HG02623 (cell line): ENCODE data around the gene RBM5.

ENCODE experiments used
- ATAC-seq: cut with Tn5 transposase; IDR thresholded peaks from one replicate; pipeline ENCODE4 v1.9.1; 2021; ENCODE audit warnings: moderate library complexity; ENCODE audit not compliant: unreplicated experiment

RBM5 gene

DNA sequence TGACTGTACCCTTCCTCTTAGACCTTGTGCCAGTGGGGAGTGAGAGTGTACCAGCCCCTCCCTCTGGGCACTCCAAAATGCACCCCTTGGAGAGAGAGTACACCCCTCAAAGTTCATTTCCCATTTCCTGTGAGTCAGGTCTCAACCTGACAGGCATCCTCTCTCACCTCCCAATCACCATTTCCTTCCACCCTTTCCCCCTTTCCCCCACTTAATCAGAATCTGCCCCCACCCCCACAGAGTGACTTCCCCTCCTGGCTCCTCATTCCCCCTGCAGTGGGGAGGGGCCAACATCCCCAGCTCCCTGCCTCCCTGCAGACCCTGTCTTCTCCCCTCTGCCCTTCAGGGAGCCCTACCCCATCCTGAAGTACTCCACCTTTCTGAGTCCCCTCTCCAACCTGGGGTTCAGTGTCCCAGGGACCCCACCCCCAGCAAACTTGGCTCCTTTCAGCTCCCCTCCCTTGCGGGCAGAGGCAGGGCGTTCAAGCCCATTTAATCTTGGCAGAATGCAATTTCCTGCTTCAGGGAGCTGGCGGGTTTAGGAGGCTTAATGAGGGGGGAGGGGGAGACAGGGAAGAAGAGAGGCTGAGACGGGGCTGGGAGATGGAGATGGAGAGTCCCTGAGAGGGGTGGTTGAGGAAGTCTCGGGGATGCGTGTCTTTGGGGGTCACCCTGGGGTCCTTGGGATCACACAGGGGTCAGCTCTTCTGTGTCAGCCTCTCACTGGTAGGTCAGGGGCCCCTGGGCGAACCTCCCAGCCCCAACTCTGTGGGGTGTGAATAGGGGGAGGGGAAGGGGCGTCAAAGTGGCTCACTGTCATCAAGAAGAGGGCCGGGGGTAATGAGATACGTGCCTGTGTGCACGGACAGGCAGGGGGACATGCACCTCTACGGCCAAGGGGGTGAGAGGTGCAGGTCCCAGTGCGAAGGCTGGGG, 49.8 kb downstream of the RBM5 start:
- ATAC-seq, result no peak

DNA sequence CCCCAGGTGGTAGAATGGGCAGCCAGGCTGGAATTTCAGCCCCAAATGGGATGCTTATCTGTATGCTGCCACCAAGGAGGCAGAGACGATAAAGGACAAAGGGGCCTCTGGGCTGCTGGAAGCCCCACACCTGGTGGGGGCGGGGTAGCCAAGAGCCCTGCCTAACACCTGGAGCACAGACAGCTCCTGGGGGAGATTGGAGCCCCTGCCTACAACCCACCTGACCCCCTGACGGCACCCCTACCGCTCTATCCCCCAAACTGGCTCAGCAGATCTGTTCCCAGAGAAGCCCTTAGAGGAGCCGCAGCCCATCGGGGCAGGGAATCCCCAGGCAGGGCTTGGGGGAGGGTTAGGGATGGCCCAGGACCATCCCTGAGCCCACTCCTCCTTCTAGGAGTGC, 50.6 kb downstream of the RBM5 start:
- ATAC-seq, result no peak

DNA sequence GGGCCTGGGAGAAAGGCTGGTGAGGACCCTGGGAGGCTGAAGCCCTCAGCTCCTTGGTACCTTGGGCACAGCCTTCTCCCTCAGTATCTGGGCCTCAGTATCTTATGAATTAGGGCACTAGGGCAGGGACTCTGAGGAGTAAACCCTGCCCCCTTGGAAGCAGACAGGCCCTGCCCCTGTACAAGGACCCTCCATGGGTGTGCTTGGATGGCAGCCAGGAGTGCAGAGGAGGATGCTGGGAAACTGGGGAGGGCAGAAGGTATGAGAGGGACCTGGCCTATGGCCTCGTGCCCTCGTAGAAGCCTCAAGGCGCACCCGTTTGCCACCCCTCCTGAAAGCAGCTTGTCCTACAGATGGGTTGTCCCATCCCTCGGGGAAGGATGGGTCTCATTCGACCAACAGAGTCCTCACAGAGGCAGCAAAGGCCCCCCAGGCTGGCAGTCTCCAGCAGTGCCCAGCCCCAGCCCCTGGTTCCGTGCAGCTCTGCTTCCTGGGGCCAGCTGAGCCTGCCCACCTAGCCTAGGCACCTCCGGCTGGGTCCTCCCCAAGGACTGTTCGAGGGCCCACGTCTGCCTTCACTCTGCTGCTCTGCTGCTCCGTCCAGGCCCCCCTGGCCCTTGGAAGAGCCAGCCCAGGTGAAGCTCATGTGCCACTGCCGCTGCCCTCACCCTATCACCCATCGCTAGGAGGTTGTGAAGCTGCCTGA, 51.2 kb downstream of the RBM5 start:
- no peak for ATAC-seq

DNA sequence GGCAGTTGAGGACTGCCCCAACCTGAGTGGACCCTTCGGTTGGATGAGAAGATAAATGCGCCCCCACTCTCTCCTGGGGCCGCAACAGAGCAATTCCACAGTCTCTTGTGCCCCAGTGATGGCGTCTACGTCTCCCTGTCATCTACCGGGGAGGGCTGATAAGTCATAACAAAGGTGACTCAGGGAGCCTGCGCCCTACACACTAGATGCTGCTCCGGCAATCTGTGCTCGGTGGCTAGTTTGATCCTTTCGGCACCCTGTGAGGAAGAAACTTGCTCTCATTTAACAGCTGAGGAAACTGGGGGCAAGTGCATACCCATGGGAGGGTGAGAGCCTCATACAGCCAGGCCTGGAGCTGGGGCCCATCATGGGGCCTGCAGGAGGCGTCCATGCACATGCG, 52.3 kb downstream of the RBM5 start:
- no peak for ATAC-seq

DNA sequence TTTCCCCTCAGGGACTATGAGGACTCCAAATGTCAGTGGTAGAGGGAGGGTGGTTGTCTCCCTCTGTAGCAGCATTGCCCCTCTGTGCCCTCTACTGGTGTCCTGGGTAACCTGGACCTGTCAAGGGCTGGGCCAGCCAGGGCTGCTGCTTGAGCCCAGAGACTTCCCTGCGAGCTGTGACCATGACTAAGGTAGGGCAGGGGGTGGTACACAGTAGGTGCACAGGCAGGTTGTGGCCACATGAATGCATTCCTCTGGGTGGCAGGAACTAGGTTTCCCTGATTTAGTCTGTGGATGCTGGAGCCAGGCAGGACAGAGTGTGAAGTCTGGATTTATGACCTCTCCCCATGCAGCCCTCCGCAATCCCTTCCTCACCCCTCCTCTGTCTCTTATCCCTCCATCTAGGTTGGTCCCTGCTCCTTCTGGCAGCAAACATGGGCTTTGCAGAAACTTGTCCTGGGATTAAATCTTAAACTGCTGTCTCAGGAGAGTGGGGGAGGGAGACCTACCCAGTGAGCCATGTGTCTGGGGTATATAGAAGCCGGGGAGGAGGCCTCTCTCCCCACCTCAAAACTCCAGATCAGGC, 57.7 kb downstream of the RBM5 start:
- no peak for ATAC-seq

DNA sequence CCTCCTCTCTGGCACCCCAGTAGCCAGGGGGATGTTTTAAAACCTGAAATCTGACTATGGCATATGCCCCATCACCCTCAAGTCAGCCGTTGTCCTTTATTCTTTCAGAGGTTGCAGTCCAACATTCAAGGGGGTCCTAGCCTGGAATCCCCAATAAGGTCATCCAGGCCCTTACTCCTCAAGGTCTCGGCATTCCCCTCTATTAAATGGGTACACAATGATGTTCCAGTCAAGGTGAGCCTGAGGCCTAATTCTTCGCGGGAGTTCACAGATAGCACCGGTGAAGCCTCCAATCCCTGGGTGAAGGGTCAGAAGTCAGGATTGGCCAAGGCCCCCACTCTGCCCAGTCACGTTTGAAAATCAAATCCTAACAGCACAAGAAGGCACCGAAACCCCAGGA, 58.3 kb downstream of the RBM5 start:
- no peak for ATAC-seq

DNA sequence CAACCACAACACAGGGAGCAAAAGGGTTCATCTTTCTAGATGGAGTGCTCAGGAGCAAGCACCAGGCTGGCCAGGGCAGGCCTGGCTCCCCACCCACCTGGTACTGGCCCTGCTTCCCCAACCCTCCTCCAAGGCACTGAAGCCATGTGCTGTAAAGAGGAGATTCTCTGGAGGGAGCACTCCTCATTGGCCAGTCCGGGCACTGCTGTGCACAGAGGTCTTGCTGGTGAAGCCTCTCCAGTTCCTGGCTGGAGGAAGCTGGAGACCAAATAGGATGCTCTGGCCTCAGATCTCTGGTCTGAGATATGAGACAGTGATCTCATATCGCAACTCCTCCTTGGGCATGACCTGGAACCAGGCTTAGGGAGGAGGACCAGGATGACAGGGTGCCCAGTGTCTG, 58.7 kb downstream of the RBM5 start:
- ATAC-seq, result no peak

DNA sequence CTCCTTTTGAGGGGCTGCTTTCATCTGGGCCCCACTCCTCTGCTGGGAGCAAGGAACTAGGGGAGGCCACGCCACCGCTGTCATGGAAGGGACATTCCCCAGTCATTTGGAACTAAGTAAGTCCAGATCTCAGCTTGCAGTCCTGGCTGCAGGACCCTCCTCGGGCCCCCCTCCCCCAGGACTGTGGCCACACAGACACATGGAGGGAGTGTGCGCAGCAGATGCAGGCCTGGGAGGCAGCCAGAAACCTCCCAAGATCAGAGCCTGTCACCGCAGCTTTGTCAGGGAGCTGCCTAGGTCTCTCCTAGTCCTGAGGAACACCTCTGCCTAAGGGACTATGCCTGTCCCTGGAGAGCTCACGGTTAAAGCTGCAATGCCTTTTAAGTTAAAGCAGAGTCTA, 59.1 kb downstream of the RBM5 start:
- no peak for ATAC-seq

DNA sequence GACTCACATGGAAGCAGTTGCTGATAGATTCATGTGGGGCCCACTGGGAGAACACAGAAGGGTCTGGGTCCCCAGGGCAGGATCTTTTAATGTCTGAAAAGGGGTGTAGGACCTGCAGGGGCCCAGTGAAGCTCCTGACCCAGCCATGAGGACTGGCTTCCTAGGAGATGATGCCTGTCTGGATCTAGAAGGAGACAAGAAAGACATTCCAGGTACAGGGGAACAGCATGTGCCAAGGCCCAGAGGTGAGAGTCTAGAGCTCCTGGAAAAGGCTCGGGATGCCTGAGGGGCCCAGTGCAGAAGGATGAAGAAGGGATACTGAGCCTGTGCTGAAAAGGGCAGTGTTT, 61.7 kb downstream of the RBM5 start:
- no peak for ATAC-seq

DNA sequence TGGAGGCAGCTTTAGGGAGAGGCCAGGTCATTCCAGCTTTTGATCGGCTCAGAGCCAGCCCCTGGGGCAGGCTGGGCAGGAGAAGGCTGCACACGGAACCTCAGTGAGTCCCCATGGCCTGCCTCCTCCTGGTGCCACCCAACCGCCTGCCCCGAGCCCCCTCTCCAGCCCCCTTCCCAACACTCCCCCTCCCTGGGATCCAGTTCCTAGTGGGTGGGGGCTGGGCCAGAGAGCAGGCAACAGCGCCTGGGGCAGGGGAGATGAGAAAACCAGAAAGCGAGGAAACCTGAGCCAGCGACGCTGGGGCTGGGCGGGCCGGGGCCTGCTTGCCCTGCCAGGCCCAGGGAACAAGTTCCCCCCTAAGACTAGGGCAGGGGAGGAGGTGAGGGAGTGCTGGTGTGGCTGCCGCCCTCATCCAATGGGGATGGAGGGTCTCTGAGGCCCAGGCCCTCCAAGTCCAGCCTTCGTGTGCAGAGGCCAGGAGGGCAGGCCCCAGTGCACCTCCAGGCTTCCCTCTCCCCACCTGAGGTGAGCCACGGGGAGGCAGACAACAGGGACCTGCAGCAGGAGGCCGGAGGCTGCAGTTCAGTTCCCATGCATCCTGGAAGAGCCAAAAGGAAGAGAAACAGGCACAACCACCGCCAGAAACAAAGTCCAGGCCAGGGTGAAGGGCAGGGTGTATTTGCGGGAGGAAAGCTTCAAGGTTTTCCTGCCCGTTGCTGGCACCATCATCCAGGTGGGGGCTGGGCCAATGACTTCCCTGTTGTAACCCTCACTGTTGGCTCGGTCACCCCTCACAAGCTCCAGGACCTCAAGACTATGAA, 62.4 kb downstream of the RBM5 start:
- no peak for ATAC-seq

DNA sequence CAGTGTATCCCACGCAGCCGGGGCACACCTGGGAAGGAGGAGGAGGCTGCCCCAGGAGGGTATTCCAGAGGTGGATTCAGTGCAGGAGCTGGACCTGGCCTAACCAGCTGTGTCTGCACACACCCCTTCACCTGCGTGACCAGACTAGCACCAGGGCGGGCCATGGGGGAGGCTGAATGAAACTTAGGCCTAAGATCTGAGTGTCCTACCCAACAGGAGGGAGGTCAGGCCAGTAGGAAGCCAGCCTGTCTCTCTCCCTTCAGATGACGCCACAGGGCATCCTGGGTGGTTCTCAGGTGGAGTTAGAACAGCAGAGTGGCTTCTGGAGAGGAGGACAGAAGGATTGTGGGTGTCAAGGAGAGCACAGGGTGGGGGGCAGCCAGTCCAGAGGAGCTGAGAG, 63.0 kb downstream of the RBM5 start:
- ATAC-seq, result no peak

DNA sequence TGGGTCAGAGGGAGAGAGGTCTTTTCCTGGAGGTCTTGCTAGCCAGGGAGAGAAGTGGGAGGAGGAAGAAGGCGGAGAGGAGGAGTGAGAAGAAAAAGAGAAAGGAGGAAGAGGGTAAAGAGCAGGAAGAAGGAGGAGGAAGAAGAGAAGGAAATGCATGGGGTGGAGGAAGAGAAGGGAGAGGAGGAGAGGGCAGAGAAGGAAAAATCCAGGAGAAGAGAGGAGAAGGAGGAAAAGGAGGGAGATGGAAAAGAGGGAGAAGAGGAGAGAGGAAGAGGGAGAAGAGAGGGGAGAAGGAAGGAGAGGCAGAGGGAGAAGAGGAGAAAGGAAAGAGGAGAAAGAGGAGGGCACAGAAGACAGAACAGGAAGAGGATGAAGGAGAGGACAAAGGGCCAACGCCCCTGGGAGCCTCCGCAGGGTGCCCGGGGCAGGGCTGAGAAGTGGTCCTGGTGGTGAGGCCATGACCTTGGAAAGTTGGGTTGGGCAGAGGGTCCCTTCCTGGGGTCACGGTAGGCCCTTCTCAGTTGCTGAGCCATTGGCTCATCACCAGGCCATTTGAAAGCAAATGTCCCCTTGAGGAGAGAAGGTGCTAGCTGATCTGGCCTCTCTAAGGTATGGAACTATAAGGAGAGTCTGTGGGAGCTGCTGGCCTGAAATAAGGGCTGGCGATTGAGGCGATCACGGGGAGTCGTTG, 65.2 kb downstream of the RBM5 start:
- ATAC-seq, result no peak

DNA sequence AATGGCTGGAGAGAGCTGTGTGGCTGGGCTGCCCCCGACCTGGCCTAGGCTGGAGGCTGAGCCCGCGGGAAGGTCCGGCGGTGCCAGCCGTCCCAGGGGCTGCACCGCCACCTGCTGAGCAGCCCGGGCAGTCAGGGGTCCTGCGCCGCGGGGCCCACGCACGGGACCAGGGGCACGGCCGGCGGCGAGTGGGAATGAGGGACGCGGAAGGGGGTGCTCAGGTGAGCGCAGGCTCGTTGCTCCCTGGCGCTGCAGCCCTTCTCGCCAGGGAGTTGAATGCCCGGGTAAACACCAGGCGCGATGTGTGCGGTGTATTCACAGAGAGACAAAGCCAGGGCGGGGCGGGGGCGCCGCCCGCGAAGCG, 65.7 kb downstream of the RBM5 start:
- ATAC-seq, result no peak

DNA sequence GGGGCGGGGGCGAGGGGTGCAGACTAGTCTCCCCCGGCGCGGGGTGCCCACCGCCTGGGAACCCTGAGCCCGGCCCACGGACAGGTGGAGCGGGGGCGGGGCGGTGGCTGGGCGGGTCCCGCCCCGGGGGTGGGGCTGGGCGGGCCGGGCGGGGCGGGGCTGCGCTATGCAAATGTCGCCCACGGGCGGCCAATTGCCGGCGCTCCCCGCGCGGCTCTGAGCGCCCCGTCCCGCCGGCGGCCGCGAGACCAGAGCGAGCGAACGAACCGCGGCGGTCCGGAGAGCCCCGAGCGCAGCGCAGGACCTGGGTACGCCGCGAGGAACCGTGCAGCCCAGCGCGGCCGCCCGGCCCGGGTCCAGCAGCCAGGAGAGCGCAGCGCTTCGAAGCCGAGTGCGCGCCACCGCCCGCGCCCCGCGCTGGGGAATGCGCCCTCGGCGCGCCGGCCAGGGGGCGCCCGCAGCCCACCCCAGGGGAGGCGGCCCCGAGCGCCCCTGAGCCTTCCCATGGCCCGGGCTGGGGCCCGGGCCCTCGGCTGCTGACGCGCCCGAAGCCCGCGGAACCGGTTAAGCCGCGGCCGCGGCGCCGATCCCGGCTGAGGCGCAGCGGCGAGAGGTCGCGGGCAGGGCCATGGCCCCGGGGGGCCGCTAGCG, 66.2 kb downstream of the RBM5 start, which contains the start of gene SEMA3F:
Gene SEMA3F, plus strand, starts transcription at position 485 of the 651 bp plus-strand sequence. CDS start 4,299 bp downstream, outside the sequence.
- peak; percentile 60 for ATAC-seq

DNA sequence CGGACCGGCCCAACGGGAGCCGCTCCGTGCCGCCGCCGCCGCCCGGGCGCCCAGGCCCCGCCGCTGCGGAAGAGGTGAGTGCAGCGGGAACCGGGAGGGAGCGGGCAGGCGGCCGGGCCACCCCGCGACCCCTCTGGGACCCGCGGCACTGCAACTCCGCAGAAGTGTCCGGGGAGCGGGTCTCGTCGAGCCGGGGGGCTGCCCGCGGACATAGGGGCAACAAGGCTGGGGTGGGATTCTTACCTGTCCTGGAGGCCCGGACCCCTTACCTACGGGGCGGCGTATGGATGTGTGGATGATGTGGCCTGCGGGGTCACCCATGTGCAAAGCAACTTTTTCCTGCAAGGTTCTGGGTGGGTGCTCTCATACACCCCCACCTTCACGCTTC, 66.8 kb downstream of the RBM5 start:
- ATAC-seq, result no peak

DNA sequence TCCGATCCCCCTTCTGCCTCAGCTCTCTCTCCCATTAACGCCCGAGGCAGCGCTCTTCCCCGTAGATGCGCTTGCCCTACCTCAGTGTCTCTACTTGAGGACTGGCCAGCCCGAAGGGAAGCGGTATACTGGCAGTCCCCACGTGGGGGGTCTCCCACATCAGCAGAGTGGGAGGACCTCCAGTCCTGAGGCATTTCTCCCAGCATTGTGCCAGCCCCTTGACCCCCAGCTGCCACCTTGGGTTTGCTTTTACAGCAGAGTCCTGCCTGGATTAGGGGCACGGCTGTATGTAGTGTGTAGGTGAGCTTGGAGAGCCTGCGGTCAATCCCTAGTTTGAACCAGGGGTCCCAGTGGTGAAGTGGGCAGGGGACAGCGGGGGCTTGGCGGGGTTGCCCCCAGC, 67.2 kb downstream of the RBM5 start:
- no peak for ATAC-seq

DNA sequence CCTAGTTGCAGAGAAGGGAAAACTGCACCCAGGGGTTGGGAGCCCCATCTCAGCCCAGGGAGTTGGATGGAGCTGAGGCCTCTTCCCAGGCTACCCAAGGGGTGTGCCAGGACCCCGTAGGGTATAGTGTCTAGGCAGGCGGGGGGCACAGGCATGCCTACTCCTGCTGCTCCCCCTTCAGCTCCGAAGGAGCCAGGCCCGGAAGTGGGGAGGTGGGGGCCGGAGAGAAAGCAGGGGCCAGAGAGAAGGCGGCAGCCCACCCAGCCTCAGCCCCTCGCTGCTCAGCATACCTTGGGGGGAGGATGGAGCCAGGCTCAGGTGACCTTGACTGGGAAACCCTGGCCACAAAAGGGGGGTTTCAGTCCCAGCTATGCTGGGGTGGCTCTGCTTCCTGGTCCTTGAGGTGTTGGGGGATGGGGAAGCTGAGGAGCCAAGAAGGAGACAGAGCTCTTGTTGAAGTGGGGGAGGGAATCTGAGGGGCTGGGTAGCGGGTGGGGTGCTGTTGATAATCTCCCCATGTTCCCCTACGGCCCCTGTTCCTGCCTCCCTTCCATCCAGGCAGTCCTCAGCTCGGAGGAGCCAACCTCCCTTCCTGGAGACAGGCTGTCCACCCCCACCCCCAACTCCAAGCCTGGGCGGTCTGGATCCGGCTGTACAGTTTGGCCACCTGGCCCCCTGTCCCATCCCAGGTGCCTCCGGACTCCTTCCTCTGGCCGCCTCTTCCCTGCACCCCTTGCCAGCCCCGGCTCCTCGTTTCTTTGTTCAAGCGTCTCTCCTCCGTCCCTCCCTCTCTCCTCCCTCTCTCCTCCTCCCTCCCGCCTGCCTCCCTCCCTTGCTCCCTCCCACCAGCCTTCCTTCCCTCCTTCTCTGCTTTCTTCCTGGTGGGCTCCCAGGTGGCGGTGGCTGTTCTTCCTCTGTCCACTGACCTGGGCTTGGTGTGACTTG, 68.1 kb downstream of the RBM5 start:
- ATAC-seq, result no peak

DNA sequence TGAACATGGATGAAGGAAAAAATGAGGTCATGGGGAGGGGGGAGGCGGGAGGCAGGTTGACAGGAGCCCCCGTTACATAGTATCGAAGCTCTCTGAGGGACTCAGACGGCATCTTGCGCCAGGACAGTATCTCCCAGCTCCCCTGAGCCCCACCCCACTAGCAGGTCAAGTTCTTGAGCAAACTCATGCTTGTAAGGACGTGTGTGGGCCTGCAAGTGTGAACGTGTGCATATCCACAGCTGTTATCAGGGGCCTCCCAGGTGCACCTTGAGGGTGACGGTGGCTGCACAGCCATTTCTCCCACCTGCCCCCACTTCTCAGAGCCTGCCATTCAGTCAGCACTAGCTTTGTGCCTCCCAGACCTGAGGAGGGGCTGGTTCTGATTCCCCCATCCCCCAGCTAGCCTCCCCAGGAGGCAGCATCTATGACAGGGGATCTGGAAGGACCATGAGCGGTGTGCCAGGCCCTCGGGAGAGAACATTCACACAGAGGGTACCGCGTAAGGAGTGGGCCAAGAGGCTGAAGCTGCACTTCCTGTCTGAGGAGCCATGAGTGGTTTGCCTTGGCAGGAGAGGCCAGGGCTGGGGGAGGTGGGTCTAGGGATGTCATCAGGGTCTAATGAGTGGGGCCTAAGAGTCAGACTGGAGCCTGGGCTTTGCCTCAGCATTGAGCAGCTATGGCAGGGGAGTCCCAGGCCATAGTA, 69.3 kb downstream of the RBM5 start:
- no peak for ATAC-seq
